Tibial nerve (tissue), 4 donors: Measurements from ENCODE around the gene LSAMP.

Experiments
- EP300 ChIP-seq, 2 donors: sonication (generic); formaldehyde crosslinking; IDR thresholded peaks; one replicate each; pipeline ENCODE4 v1.6.1; 2017; ENCODE audit warnings: antibody characterized with exemption in 2 of 2, mild to moderate bottlenecking in 1 of 2
- TF ChIP-seq, protein P1 (sequence below), 5 experiments: fragments of 200-600 bp in 3 of 5; fragments of 450-650 bp in 2 of 5; sonication (generic) in 3 of 5; IDR thresholded peaks; one replicate each; pipeline ENCODE4 v1.5.1; 2016 to 2019; ENCODE audit warnings: antibody characterized with exemption in 5 of 5, mild to moderate bottlenecking in 3 of 5, moderate library complexity in 2 of 5

DNA sequence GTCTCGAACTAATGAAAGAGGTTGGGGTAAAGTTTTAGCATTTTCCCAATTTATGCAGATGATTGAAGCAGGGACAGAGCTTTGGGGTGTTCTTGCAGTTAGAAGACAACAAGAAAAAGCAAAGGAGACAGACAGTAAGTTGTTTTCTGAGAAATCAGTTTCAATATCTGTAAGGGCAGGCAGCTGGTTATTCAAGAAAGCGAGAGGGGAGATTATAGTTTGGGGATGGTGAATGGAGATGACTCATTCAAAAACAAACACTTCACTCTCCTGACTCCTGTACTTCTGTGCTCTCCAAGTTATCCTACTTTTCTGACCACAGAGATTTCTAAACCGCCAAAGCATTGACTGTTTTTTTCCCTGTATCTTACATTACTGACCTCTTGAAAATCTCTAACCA, 469.9 kb downstream of the LSAMP start:
- TF ChIP-seq, protein P1, sequence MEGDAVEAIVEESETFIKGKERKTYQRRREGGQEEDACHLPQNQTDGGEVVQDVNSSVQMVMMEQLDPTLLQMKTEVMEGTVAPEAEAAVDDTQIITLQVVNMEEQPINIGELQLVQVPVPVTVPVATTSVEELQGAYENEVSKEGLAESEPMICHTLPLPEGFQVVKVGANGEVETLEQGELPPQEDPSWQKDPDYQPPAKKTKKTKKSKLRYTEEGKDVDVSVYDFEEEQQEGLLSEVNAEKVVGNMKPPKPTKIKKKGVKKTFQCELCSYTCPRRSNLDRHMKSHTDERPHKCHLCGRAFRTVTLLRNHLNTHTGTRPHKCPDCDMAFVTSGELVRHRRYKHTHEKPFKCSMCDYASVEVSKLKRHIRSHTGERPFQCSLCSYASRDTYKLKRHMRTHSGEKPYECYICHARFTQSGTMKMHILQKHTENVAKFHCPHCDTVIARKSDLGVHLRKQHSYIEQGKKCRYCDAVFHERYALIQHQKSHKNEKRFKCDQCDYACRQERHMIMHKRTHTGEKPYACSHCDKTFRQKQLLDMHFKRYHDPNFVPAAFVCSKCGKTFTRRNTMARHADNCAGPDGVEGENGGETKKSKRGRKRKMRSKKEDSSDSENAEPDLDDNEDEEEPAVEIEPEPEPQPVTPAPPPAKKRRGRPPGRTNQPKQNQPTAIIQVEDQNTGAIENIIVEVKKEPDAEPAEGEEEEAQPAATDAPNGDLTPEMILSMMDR (IDR thresholded peaks at IDR 0.05), result no peak
- TF ChIP-seq EP300 (IDR thresholded peaks at IDR 0.05), result no peak
